SKM-1 treated with dmso at 0.1 percent for 144 hours (cell line): Measurements from ENCODE around the gene NAV2.

Experiments
- DNase-seq: peaks from one replicate; lab custom pipeline; 2025; ENCODE audit not compliant: unreplicated experiment; lab: John Stamatoyannopoulos, UW

The NAV2 gene

GRCh38 chr11:19853016-19853415 lies 140.4 kb downstream of the NAV2 start:
- no peak for DNase-seq

GRCh38 chr11:19853920-19854319 lies 141.3 kb downstream of the NAV2 start:
- DNase-seq, result no peak

- DNase-seq, result no peak
Measured at GRCh38 chr11:19861171-19861570, 148.5 kb downstream of the NAV2 start.

GRCh38 chr11:19862091-19862490 lies 149.5 kb downstream of the NAV2 start:
- DNase-seq, result no peak

- DNase-seq, result no peak
Measured at GRCh38 chr11:19864141-19865140, 151.8 kb downstream of the NAV2 start.

- no peak for DNase-seq
Measured at GRCh38 chr11:19866037-19866436, 153.4 kb downstream of the NAV2 start.

- no peak for DNase-seq
Measured at GRCh38 chr11:19866521-19866920, 153.9 kb downstream of the NAV2 start.

- no peak for DNase-seq
Measured at GRCh38 chr11:19867064-19867463, 154.4 kb downstream of the NAV2 start.

GRCh38 chr11:19868281-19868821 lies 155.7 kb downstream of the NAV2 start:
- DNase-seq, result no peak

- DNase-seq, result no peak
Measured at GRCh38 chr11:19868871-19869270, 156.2 kb downstream of the NAV2 start.

- no peak for DNase-seq
Measured at GRCh38 chr11:19869466-19869865, 156.8 kb downstream of the NAV2 start.

- no peak for DNase-seq
Measured at GRCh38 chr11:19869946-19870589, 157.4 kb downstream of the NAV2 start.

GRCh38 chr11:19871531-19871930 lies 158.9 kb downstream of the NAV2 start:
- DNase-seq, result no peak

GRCh38 chr11:19872512-19873145 lies 160.0 kb downstream of the NAV2 start:
- DNase-seq, result no peak

- DNase-seq, result no peak
Measured at GRCh38 chr11:19873730-19874129, 161.1 kb downstream of the NAV2 start.

GRCh38 chr11:19874266-19874665 lies 161.6 kb downstream of the NAV2 start:
- DNase-seq, result no peak

GRCh38 chr11:19876750-19877149 lies 164.1 kb downstream of the NAV2 start:
- no peak for DNase-seq

GRCh38 chr11:19878520-19878919 lies 165.9 kb downstream of the NAV2 start:
- no peak for DNase-seq

- no peak for DNase-seq
Measured at GRCh38 chr11:19879307-19880087, 166.9 kb downstream of the NAV2 start.

GRCh38 chr11:19880088-19880345 lies 167.4 kb downstream of the NAV2 start:
- no peak for DNase-seq

- DNase-seq, result no peak
Measured at GRCh38 chr11:19881177-19881576, 168.5 kb downstream of the NAV2 start.
